ENCODE measurements around the gene CD63. TPM values are rescaled to one million over a fixed set of nuclear protein-coding genes. Genes with fewer than 3 reads are reported as not detected.
A peak's percentile ranks its signal among the peaks of the same experiment; 100 is the strongest.

Gene CD63
- polyA plus RNA-seq, 1 experiment, result 1,955 TPM

DNA sequence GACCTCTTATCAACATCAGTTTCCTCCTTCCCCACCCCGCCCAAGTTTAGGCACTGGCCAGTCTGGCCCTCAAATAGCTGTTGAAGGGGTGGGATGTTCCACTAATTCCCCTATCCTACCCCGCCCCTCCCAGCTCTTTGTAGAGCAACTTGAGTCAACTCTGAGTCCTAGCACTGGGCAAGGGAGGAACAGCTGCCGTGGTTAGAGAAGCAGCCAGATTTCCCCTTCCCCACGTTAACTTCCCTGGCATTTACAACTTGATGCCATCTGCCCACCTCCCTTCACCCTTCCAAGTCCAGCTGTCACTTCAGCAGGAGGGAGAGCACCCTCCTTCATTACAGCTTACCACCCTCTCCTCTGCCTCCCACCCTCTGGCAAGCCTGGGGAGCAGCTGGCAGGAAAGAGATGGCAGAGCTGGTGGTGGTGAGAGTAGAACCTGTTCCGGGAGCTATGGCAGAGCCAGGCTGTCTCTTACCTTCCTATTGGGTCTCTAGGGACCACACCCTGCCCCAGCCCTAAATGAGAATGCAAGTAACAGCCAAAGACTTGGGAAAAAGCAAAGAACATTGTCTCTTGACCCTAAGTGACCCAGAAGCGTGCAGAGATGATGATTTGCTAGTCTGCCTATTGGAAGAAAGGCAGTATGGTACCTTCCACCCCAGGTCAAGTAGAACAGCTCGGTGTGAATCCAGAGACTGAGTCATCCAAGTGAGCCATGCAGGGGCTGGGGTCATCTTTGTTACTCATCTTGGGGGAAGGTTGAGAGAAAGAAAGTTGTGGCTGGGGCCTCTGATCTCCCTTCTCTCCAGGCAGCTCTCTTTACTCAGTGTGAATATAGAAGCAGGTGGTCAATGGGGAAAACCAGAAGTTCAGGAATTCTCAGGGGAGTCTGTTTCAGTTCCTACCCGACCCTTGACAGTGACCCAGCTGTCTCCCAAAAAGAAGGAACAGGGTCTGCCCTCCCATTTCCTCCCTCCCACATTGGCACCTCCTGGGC lies 11.5 kb downstream of the CD63 start:
- TF ChIP-seq, protein P1, sequence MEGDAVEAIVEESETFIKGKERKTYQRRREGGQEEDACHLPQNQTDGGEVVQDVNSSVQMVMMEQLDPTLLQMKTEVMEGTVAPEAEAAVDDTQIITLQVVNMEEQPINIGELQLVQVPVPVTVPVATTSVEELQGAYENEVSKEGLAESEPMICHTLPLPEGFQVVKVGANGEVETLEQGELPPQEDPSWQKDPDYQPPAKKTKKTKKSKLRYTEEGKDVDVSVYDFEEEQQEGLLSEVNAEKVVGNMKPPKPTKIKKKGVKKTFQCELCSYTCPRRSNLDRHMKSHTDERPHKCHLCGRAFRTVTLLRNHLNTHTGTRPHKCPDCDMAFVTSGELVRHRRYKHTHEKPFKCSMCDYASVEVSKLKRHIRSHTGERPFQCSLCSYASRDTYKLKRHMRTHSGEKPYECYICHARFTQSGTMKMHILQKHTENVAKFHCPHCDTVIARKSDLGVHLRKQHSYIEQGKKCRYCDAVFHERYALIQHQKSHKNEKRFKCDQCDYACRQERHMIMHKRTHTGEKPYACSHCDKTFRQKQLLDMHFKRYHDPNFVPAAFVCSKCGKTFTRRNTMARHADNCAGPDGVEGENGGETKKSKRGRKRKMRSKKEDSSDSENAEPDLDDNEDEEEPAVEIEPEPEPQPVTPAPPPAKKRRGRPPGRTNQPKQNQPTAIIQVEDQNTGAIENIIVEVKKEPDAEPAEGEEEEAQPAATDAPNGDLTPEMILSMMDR (IDR thresholded peaks at IDR 0.05; ENCODE audit: low read depth, low read length), result no peak
- no peaks in the 10 kb centered on the region for H3K27me3 ChIP-seq (ENCODE audit: control insufficient read depth, insufficient read depth, low read length)
- POLR2A ChIA-PET, result interaction anchor here (0.6 to 3.9 kb wide), 4 partner anchors 12 to 1356 kb away, joined by 3 to 20 read pairs (median 4); partner anchors contain the start of gene CD63
- CTCF ChIA-PET, result interaction anchor here (1.0 kb wide), 1 partner anchor 17 kb away, joined by 3 read pairs; no protein-coding TSS in a partner anchor
- H3K27ac ChIP-seq (ENCODE audit: low read depth, low read length), result peak overlapping the region; percentile 93
- DNase-seq (ENCODE audit: low read depth, low spot score), result no peak
- peak overlapping the region; percentile 80 for H3K4me3 ChIP-seq (ENCODE audit: low read depth, low read length)
- H3K9me3 ChIP-seq (ENCODE audit: control insufficient read depth, insufficient read depth, low read length), result no peaks in the 10 kb centered on the region; the same call in 1 of the 2 replicates

DNA sequence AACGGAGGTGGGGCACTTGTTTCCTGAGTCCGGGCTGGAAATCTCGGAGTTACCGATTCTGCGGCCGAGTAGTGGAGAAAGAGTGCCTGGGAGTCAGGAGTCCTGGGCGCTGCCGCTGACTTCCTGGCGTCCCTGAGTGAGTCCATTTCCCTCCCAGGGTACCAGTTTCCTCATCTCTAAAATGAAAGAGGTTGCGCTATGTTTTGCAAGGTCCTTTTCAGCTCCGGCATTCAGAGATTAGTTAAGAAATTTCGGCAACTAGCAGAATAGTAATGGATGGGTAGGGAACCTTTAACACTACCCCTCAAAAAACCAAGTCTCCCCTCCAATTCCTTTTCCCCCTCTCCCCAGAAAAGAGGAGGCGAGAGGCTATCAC lies 12.2 kb downstream of the CD63 start:
- TF ChIP-seq, protein P1 (IDR thresholded peaks at IDR 0.05; ENCODE audit: low read depth, low read length), result no peak
- Histone ChIP-seq H3K9me3 (ENCODE audit: control insufficient read depth, insufficient read depth, low read length) (no peaks in the 10 kb centered on the region; the same call in 1 of the 2 replicates), H3K4me3 (ENCODE audit: low read depth, low read length) (peak overlapping the region; percentile 80), H3K27me3 (ENCODE audit: control insufficient read depth, insufficient read depth, low read length) (no peaks in the 10 kb centered on the region), H3K27ac (ENCODE audit: low read depth, low read length) (peak overlapping the region; percentile 93)
- no peak for DNase-seq (ENCODE audit: low read depth, low spot score)
- CTCF ChIA-PET, result interaction anchor here (1.0 kb wide), 1 partner anchor 18 kb away, joined by 3 read pairs; no protein-coding TSS in a partner anchor
- POLR2A ChIA-PET, result interaction anchor here (3.9 kb wide), 1 partner anchor 13 kb away, joined by 20 read pairs; the partner anchor contains the start of gene CD63

DNA sequence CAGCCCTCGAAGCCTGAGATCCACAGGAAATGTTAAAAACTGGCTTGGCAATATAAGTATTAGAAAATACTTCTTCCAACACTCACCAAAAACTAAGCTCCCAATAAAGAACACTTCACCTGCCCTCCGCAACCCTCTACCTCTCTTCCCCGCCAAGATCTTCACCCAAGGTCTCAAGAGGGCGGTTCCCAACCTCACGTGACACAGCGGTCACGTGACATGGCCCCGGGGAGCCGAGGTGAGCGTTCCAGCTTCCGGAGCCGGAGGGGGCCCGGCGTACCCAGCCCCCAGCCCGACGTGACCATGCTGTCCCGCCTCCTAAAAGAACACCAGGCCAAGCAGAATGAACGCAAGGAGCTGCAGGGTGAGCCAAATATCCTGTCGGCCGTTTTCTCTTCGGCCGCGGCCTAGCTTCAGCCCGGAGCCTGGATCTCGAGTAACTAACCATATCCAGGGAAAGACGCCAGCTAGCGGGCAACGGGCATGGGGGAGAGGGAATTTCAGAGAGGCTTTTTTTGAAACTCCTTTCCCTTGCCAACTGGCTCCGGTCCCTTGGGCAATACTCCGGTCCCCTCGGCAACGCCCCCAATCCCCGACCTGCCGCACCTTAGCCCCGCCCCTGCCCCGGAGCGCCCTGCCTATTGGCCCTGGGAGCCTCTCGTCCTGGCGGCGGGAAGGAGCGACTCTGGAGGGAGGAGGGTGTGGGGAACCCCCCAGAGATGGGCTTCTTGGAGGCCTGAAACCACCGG lies 12.8 kb downstream of the CD63 start, which contains the start of gene BLOC1S1:
Gene BLOC1S1 (plus strand): TSS at position 214 of the 749 bp plus-strand sequence. CDS start 6 bp downstream, at position 220.
- ChIA-PET POLR2A (interaction anchor here (3.9 kb wide), 1 partner anchor 14 kb away, joined by 20 read pairs; the partner anchor contains the start of gene CD63), CTCF (interaction anchor here (1.0 to 1.1 kb wide), 2 partner anchors 9 to 60 kb away, joined by 3 read pairs; no protein-coding TSS in a partner anchor)

DNA sequence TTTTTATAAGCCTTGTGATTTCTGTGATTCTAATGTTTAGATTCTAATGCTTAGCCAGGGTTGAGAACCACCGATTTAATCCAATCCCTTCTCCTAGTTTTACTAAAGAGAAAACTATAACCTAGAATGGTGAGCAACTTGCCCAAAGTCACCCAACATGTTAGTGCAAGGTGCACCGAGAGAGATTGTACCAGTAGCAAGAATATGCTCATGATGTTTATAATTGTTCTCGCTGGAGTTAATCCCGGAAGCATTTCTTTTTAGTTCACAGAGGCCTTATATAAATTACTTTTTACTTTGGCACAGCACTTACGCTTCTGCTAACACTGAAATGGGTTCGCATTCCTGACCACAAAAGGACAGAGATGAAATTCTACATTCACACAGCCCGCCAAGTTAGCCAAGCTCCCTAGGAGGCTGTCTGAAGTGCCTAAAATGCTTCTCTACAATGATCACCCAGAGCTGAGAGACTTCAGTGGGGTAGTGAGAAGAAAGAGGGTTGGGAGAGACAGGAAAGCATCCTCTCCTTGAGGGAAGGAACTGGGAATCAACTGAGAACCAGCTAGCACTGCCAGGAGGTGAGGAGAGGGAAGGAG lies 13.5 kb downstream of the CD63 start:
- POLR2A ChIA-PET, result interaction anchor here (3.9 kb wide), 1 partner anchor 14 kb away, joined by 20 read pairs; the partner anchor contains the start of gene CD63
- no peak for DNase-seq (ENCODE audit: low read depth, low spot score)
- CTCF ChIA-PET, result interaction anchor here (1.0 to 1.1 kb wide), 2 partner anchors 10 to 59 kb away, joined by 3 read pairs; no protein-coding TSS in a partner anchor

More for the DNA sequence above, 12.8 kb downstream of the CD63 start, which contains the start of gene BLOC1S1:
- Histone ChIP-seq H3K27ac (ENCODE audit: low read depth, low read length) (peak within 1 kb of the TSS; percentile 93), H3K4me3 (ENCODE audit: low read depth, low read length) (peak within 1 kb of the TSS; percentile 80), H3K9me3 (ENCODE audit: control insufficient read depth, insufficient read depth, low read length) (no peaks in the 10 kb centered on the region; the same call in 1 of the 2 replicates), H3K27me3 (ENCODE audit: control insufficient read depth, insufficient read depth, low read length) (no peaks in the 10 kb centered on the region)
- TF ChIP-seq, protein P1 (IDR thresholded peaks at IDR 0.05; ENCODE audit: low read depth, low read length), result no peak
- DNase-seq (ENCODE audit: low read depth, low spot score), result peak; percentile 86

More for the DNA sequence above, 13.5 kb downstream of the CD63 start:
- Histone ChIP-seq H3K27ac (ENCODE audit: low read depth, low read length) (peak overlapping the region; percentile 93), H3K27me3 (ENCODE audit: control insufficient read depth, insufficient read depth, low read length) (no peaks in the 10 kb centered on the region), H3K4me3 (ENCODE audit: low read depth, low read length) (peak overlapping the region; percentile 80), H3K9me3 (ENCODE audit: control insufficient read depth, insufficient read depth, low read length) (no peaks in the 10 kb centered on the region; the same call in 1 of the 2 replicates)
- TF ChIP-seq, protein P1 (IDR thresholded peaks at IDR 0.05; ENCODE audit: low read depth, low read length), result no peak

All from AG04450 (cell line).